ENCODE data around the gene DNAH14.

- TF ChIP-seq, protein P1, sequence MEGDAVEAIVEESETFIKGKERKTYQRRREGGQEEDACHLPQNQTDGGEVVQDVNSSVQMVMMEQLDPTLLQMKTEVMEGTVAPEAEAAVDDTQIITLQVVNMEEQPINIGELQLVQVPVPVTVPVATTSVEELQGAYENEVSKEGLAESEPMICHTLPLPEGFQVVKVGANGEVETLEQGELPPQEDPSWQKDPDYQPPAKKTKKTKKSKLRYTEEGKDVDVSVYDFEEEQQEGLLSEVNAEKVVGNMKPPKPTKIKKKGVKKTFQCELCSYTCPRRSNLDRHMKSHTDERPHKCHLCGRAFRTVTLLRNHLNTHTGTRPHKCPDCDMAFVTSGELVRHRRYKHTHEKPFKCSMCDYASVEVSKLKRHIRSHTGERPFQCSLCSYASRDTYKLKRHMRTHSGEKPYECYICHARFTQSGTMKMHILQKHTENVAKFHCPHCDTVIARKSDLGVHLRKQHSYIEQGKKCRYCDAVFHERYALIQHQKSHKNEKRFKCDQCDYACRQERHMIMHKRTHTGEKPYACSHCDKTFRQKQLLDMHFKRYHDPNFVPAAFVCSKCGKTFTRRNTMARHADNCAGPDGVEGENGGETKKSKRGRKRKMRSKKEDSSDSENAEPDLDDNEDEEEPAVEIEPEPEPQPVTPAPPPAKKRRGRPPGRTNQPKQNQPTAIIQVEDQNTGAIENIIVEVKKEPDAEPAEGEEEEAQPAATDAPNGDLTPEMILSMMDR (IDR thresholded peaks at IDR 0.05; ENCODE audit: low read depth, low read length, missing input control): no peak
- no peak for TF ChIP-seq GABPA (IDR thresholded peaks at IDR 0.05 in 1 of 2, conservative IDR thresholded peaks at IDR 0.05 in 1 of 2)
- TF ChIP-seq EGR1 (IDR thresholded peaks at IDR 0.05; ENCODE audit: low read depth in 2 of 2): no peak
- TF ChIP-seq, protein P2, sequence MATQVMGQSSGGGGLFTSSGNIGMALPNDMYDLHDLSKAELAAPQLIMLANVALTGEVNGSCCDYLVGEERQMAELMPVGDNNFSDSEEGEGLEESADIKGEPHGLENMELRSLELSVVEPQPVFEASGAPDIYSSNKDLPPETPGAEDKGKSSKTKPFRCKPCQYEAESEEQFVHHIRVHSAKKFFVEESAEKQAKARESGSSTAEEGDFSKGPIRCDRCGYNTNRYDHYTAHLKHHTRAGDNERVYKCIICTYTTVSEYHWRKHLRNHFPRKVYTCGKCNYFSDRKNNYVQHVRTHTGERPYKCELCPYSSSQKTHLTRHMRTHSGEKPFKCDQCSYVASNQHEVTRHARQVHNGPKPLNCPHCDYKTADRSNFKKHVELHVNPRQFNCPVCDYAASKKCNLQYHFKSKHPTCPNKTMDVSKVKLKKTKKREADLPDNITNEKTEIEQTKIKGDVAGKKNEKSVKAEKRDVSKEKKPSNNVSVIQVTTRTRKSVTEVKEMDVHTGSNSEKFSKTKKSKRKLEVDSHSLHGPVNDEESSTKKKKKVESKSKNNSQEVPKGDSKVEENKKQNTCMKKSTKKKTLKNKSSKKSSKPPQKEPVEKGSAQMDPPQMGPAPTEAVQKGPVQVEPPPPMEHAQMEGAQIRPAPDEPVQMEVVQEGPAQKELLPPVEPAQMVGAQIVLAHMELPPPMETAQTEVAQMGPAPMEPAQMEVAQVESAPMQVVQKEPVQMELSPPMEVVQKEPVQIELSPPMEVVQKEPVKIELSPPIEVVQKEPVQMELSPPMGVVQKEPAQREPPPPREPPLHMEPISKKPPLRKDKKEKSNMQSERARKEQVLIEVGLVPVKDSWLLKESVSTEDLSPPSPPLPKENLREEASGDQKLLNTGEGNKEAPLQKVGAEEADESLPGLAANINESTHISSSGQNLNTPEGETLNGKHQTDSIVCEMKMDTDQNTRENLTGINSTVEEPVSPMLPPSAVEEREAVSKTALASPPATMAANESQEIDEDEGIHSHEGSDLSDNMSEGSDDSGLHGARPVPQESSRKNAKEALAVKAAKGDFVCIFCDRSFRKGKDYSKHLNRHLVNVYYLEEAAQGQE (IDR thresholded peaks at IDR 0.05): no peak
Observed at GRCh38 chr1:225119307-225119706, 189.8 kb downstream of the DNAH14 start.
